Loucy (cell line): ENCODE results near the gene MCC.

Experiments used
- EZH2phosphoT487 ChIP-seq: fragments of 200-600 bp; IDR thresholded peaks from 2 replicates; pipeline ENCODE4 v1.6.1; 2018; ENCODE audit warnings: antibody characterized with exemption, mild to moderate bottlenecking, moderate library complexity, borderline replicate concordance
- TF ChIP-seq, protein P1 (sequence below): fragments of 200-600 bp; sonication (generic); conservative IDR thresholded peaks from 2 replicates; pipeline ENCODE4 v1.5.1; 2014; ENCODE audit warnings: mild to moderate bottlenecking, antibody characterized with exemption, low read length

- TF ChIP-seq, protein P1, sequence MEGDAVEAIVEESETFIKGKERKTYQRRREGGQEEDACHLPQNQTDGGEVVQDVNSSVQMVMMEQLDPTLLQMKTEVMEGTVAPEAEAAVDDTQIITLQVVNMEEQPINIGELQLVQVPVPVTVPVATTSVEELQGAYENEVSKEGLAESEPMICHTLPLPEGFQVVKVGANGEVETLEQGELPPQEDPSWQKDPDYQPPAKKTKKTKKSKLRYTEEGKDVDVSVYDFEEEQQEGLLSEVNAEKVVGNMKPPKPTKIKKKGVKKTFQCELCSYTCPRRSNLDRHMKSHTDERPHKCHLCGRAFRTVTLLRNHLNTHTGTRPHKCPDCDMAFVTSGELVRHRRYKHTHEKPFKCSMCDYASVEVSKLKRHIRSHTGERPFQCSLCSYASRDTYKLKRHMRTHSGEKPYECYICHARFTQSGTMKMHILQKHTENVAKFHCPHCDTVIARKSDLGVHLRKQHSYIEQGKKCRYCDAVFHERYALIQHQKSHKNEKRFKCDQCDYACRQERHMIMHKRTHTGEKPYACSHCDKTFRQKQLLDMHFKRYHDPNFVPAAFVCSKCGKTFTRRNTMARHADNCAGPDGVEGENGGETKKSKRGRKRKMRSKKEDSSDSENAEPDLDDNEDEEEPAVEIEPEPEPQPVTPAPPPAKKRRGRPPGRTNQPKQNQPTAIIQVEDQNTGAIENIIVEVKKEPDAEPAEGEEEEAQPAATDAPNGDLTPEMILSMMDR: no peak
- TF ChIP-seq EZH2phosphoT487: no peak
These were observed 256.0 kb downstream of the MCC start for GRCh38 chr5:113232221-113232620.
